Measurements from ENCODE around the gene FAM50B.

FAM50B gene, protein sequence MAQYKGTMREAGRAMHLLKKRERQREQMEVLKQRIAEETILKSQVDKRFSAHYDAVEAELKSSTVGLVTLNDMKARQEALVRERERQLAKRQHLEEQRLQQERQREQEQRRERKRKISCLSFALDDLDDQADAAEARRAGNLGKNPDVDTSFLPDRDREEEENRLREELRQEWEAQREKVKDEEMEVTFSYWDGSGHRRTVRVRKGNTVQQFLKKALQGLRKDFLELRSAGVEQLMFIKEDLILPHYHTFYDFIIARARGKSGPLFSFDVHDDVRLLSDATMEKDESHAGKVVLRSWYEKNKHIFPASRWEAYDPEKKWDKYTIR

DNA sequence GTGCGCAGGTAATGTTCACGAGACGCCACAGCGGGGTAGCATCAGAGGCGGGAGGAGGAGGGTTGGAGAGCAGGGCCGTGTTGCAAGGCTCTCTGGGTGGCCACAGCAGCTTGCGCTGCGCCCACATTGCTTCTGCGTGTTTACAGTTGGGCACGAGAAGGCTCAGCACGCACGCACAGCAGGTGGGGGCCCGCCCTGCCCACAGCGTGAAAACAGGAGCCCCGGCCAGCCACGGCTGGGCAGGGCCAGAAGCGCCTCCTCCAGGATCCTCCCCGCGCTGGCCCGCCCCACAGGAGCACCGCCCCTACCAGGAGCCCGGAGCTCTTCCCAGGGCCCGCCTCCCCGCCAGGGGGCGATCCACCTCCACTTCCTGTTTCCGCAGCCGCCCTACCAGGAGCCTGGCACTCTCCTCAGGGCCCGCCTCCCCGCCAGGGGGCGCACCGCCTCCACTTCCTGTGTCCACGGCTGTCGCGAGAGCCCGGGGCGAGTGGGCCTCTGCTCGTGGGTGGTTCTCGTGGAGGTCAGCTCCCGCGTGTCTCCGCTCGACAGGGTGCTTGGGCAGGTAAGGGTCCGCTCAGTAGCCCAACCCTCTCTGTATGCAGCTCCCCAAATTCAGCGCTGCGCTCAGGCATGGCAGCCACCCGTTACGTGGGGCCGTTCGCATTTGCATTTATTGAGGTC lies at the start of gene FAM50B:
TSS of gene FAM50B (plus strand) at position 449 of the 681 bp plus-strand sequence. CDS start 439 bp downstream, outside the sequence.
- DNase-seq (ENCODE audit: low spot score) = peak; percentile 82

- DNase-seq (ENCODE audit: low spot score) = no peak
These were observed 49.5 kb upstream of the FAM50B start for GRCh38 chr6:3799719-3800118.

DNA sequence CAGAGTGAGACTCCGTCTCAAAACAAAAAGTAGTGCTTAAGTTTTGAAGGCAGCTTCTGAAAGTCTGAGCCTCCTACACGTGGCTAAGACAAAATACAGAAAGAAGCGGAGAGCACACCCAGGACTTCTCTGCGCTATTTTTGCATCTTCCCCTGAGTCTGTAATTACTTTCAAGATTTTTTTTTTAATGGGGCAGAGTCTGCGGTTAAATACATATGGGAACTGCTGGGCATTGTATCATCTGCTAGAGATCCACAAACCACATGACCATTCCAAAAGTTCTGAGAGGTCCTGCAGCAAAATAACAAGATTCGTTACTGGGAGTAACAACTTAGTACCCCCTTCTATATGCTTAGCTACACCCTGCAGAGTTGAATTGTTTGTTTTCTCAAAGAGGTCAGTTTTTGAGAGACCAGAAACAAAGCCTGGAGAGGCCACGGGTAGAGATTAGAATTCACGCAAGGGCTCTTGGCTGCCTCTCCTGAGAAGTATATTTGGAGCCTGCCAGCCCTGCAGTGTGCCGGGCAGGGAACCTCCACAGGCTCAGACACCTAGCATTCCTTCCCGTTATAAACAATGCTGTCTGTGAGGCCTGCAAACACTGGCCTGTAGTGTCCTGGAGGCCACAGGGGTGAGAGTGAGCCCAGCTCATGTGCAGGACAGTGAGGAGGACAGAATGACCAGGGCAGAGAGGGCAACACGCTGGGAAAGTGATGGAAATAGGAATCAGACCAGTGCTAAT lies 48.2 kb upstream of the FAM50B start:
- no peak for DNase-seq (ENCODE audit: low spot score)

DNA sequence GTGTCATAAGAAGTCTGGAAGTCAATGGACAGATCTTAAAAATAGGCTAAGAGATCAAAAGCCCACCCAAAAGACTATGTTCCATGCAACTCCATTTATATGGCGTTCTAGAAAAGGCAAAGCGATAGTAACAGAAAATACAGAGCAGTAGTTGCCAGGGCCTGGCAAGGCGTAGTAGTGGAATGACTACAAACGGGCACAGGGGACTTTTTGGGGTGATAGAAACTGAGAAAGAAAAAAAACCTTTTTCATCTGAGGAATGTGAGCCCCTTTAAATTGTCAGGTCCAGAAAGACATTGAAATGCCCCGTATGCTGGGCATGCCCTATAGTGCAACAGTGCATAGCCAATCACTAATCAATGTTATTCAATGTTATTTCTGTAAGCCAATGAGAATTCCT lies 47.2 kb upstream of the FAM50B start:
- DNase-seq (ENCODE audit: low spot score) = no peak

DNA sequence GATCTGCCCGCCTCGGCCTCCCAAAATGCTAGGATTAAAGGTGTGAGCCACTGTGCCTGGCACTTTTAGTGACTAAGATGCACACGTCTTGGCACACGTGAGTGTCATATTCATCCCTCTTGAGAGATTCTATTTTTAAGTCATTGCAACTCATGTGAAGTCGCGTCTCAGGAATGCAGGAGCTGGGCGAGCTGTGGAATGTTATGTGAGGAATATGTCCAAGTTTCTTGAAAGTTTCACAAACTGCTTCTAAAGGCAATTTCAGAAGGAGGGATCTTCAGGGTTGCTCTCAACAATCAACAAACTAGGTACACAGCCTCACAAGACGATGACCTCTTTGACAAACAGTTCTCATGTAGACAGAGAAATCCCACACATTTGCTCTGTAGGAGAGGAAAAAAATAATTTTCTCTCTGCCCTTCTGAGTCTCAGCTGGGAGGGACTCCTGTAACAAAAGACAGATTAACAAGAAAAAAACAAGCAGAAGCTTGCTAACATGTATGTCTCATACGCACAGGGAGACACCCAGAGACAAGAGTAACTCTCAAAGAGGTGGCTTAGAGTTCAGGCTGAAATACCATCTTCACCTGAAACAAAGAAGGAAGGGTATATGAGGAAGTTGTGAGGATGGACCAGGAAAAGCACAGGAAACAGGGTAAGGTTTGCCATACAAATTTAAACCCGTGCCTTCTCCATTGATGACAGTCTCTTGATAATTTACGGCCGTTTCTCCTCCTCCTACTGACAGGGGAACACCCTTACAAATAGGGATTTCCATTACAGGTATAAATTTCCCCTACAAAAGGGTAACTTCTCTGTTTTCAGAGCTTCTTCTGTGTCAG lies 45.3 kb upstream of the FAM50B start:
- no peak for DNase-seq (ENCODE audit: low spot score)

GRCh38 chr6:3804964-3805363 lies 44.2 kb upstream of the FAM50B start:
- DNase-seq (ENCODE audit: low spot score) = no peak

- no peak for DNase-seq (ENCODE audit: low spot score)
These were observed 43.6 kb upstream of the FAM50B start for GRCh38 chr6:3805448-3806123.

DNA sequence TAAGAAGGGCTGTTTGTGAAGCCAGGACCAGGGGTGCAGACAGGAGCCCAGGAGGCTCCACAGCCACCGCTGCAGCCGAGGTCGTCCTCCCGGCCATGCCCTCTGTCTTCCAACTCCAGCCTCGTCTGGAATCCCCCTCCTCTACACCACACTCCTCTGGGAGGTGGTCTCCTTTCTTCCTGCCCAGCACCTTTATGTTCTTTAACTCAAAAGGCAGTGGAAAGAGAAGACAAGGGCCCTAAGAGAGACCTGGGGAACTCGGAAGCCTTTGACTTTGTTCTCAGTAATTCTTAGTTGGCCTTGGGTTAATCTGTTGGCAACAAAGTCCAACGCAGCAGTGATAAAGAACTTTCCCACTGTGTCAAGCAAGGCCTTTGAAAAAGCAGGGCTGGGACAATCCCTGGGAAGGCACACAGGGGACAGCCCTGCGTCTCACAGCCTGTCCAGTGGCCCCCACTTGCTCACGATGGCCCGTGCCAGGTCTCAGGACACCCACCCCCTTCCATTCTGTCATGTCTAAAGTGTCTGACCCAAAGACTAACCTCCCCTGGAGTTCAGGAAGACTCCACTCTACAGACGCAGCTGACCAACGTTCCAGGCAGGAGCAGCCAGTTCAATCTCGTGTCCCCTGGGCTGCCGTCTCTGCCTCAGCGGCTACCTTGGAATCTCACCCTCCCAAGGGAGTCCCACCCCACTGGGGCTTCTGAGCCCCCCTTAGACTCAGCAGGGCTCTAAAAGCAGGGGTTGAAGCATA lies 42.8 kb upstream of the FAM50B start:
- DNase-seq (ENCODE audit: low spot score) = peak; percentile 34

GRCh38 chr6:3808199-3808598 lies 41.0 kb upstream of the FAM50B start:
- no peak for DNase-seq (ENCODE audit: low spot score)

DNA sequence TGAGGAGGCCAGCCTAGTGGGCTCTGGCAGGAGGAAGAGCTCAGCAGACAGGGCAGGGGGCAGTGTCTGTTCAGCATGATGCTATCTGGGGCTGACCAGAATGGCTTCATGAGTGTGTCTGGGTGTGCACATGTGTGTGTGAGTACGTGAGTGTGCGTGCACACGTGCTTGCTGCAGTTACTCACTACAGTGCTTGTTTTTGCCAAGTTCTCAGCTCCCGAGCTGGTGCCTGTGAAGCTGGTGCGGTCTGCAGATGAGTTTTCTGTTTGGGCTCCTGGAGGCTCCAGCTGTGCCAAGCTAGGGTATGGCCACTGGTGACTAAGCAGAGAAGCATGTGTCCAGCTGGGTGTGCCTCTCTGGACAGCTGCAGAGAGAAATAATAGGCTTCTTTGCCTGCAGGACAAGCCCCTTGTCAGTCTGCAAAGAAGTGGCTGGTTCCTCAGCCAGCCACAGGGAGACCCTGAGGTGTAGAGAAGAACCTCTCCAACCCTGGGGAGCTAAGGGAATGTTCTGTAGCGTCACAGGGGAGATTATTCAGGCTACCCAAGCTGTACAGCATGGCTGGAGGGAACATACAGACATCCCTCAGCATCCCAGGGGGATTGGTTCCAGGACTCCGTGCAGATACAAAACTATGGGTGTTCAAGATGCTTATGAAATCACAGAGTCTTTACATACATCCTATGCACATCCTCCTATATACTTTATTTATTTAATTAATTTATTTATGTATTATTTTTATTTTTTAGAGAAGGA lies 40.2 kb upstream of the FAM50B start:
- DNase-seq (ENCODE audit: low spot score) = no peak

GRCh38 chr6:3809515-3809891 lies 39.7 kb upstream of the FAM50B start:
- DNase-seq (ENCODE audit: low spot score) = no peak

GRCh38 chr6:3809982-3810381 lies 39.2 kb upstream of the FAM50B start:
- DNase-seq (ENCODE audit: low spot score) = no peak

DNA sequence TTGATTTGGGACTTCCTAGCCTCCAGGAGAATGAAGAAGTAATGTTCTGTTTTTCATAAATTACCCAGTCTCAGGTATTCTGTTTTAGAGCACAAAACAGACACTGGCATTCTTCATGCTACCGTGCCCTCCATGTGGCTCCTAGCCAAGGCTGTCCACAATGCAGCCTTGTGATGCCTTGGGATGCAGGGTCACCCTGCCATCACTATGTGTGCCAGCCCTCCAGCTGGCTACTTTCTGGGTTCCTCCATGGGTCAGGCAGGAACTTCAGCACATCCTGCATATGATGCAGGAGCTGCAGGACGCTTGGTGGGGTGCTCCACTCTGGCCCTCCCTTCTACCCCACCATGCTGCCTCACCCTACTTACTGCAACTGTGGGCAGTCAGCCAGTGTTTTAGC lies 38.0 kb upstream of the FAM50B start:
- DNase-seq (ENCODE audit: low spot score) = no peak

DNA sequence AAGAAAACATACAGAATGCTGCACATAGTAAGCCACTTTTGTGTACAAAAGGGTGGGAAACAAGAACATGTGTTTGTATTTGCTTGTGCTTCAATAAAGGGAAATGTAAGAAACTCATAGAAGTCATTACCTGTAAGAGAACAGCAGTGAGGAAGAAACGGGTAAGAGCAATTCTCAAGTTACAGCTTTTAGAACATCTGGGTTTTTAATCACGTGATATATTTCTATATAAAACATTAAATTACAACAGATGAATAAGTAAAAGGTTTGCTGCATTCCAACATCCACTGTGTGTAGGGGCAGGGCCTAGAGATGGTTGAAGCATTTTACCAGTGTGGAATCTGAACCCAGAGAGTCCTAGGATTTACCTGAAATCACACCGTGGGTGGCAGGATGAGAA lies 36.6 kb upstream of the FAM50B start:
- no peak for DNase-seq (ENCODE audit: low spot score)

- no peak for DNase-seq (ENCODE audit: low spot score)
These were observed 35.9 kb upstream of the FAM50B start for GRCh38 chr6:3813150-3813780.

- DNase-seq (ENCODE audit: low spot score) = no peak
These were observed 35.3 kb upstream of the FAM50B start for GRCh38 chr6:3813918-3814317.

GRCh38 chr6:3814539-3814938 lies 34.6 kb upstream of the FAM50B start:
- no peak for DNase-seq (ENCODE audit: low spot score)

- no peak for DNase-seq (ENCODE audit: low spot score)
These were observed 32.9 kb upstream of the FAM50B start for GRCh38 chr6:3816251-3816650.

Measured in HuH-7 (cell line).